GM21528 (cell line): ENCODE results near the gene ELK4.
A peak's percentile ranks its signal among the peaks of the same experiment; 100 is the strongest.

Source experiments
- ATAC-seq: cut with Tn5 transposase; IDR thresholded peaks from one replicate; pipeline ENCODE4 v1.9.1; 2021; ENCODE audit warnings: mild to moderate bottlenecking, moderate library complexity; ENCODE audit not compliant: unreplicated experiment, low FRiP score

ELK4 gene

DNA sequence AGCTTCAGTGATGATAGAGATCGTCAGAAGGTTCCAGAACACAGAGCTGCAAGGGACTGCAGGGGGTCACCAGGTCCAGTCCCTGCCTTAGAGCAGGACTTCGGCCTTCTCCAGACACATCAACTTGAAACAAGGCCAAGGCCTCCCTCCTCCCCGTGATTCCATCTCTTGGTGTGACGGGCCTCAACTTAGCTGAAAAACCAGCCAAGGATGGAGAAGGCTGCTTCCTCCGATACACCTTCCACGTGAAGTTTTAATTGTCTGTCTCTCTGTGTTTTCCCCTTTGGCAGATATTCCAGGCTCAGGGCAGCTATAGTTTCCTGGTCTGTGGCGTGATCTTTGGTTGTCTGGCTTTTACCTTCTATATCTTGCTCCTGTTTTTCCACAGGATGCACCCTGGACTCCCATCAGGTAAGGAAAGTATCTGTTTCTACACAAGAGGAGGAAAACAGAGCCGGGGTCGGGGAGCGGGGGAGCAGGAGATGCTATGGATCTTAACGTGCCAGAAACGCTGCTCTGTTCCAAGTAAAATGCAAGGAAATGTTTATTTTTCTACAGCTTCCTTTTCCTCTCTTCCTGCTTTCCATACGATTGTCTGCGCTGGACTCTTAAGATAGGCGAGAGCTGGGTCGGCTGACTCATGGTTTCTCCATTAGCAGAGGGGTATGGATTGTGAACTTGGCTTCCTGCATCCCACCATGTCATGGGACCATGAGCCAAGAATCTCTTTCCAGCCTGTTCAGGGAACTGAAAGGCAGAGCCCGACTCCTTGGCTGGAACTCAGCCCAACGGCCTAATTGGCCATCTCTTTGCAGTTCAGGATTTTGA lies 32.8 kb downstream of the ELK4 start:
- ATAC-seq: no peak

DNA sequence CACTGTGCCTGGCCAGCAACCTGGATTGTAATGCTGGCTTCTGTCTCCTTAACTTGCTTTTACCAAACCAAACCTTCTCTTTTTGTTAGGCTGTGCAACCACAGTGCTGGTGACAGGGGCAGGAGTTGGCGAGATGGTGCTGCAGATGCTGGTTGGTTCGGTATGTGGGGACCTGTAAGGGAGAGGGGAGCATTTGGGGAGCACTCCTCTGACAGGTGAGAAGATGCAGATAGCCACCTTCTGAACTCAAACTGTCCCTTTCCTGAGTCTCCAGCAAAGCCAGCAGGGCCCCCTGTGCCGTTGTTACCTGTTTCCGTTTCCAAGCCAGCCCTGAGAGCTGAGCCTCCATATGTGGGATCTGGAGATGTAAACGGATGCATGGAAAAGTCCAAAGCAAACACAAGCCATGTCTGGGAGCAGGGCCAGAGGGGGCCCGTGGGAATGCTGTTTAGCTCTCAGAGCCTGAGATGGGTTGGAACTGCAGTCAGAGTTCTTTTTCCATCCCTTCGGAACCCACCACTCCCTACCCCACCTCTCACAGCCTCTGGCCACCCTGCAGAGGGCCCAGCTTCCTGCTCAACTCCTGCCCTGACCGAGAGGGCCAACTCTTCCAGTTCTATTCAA lies 34.0 kb downstream of the ELK4 start:
- no peak for ATAC-seq

DNA sequence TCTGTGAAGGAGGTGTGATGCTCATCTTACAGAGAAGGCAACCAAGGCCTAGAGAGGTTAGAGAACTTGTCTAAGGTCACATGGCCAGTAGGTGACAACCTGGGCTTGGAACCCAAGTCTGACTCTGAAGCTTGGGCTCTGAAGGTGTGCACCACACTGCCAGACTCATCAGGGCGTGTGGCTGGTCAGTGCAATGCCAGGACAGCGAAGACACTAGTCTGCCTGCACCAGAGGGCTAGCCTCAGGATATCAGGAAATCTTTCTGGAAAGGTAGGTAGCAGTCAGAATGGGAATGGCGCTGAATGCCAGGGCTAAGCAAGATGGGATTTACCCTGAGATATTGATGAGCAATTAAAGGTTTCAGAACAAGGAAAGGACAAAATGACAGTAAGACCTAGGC lies 34.9 kb downstream of the ELK4 start:
- ATAC-seq: no peak

DNA sequence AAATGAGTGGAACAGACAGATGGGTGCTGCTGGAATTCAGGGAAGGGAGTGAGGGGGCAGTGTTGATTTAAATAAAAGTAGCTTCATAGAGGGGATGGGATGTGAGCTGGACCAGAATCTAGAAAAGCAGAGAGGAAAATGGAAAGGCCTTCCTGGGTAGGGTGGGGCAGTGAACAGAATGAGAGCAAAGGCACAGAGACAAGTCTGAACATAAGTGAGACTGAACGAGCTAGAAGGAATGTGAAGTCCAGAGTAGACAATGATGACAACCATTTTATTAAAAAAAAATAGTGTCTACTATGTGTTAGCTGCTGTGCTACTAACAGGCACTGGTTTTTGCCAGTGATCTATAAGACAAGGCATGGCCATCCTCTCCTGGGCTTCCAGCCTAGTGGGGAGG lies 36.0 kb downstream of the ELK4 start:
- ATAC-seq: no peak

DNA sequence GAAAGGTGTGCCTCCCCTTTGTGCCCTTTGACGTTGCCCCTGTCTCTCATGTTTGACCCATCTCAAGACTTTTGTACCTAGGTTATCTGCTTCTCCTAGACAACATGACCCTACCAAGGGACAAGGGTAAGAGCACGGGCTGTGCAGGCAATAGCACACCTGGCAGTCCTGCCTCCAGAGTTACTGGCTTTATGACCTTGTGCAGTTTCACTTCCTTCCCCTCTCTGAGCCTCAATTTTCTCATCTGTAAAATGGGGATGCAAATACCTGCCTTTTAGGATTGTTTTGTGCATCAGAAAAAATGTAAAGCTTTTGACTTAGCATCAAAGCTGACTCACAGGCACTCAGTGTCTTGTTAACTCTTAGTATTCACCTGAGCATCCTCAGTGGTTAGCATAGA lies 36.4 kb downstream of the ELK4 start:
- no peak for ATAC-seq

- no peak for ATAC-seq
These were observed 37.0 kb downstream of the ELK4 start for GRCh38 chr1:205594846-205595245.

DNA sequence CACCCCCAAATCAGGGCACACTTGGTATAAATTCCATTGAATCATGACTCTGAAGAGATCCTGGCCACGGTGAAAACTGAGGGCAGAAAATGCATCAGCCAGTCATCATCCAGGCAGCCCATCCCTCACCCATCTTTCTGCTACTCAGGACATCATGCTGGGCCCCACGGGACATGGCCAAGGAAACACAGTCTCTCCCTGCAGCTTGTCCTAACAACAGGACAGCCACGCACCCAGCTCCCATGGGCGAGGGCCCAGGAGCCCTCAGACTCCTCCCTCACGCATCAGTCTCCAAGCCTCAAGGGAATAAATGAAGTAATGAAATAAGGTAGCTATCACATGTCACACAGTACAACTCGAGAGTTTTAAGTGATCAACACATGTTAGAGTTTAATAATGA lies 37.8 kb downstream of the ELK4 start:
- ATAC-seq: no peak

DNA sequence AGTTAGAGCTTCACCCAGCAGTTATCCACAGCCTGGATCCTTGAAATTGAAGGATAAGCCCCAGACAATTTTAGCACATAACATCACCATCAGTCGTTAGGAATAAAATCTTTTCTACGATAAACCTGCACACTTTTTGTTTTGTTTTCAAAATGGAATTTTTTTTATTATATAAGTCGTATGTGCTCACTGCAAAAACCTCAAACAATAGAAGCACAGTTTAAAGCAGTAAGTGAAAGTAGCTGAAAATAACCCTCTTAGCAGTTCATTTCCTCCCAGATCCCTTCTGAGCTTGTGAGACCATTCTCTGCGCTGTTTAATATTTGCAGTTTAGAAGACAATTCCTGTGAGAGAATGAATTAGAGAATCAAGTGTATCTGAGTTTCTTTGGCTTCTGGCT lies 38.3 kb downstream of the ELK4 start:
- ATAC-seq: no peak

DNA sequence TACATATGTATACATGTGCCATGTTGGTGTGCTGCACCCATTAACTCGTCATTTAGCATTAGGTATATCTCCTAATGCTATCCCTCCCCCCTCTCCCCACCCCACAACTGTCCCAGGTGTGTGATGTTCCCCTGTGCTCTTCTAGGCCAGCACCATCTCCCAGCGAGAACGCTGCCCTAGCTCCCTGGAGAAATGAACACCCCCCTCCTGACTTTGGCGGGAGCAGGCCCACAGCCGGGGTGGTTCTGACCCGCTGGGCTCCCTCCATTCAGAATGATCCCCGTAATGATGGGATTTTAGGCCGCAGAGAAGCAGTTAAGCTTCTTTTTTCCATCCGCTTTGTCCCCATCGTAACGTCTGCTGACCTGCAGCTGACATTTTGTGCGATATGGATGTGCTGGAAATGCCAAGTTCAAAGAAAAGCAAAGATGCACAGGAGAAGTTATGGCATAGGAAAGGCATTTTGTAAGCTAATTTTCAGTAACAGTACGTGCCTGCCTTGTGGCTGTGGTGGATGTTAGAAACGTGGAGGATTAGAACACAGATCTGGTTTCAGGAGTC lies 39.3 kb downstream of the ELK4 start:
- ATAC-seq: no peak

- peak; percentile 71 for ATAC-seq
These were observed 40.1 kb downstream of the ELK4 start for GRCh38 chr1:205591522-205592351.

- no peak for ATAC-seq
These were observed 40.9 kb downstream of the ELK4 start for GRCh38 chr1:205590777-205591513.

- ATAC-seq: no peak
These were observed 41.4 kb downstream of the ELK4 start for GRCh38 chr1:205590457-205590768.

- no peak for ATAC-seq
These were observed 42.0 kb downstream of the ELK4 start for GRCh38 chr1:205589618-205590456.

DNA sequence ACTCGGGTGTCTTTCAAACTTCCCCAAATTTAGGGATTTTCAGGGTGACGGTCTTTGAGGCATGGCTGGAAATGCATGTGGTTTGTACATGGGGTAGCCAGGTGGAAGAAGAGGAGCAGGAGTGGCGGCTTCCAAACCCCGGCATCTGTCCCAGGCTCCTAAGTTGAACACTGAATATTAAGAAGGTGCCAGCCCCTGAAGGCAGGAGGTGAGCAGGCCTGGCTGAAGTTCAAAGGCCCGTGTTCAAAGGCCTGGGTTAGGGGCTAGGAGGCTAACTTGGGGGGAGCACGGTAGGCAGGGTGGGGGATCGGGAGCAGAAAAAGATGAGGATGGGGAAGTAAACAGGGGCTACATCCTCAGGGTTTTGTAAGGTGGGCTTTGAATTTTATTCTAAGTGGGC lies 42.8 kb downstream of the ELK4 start:
- ATAC-seq: no peak

GRCh38 chr1:205588636-205589035 lies 43.2 kb downstream of the ELK4 start:
- no peak for ATAC-seq

DNA sequence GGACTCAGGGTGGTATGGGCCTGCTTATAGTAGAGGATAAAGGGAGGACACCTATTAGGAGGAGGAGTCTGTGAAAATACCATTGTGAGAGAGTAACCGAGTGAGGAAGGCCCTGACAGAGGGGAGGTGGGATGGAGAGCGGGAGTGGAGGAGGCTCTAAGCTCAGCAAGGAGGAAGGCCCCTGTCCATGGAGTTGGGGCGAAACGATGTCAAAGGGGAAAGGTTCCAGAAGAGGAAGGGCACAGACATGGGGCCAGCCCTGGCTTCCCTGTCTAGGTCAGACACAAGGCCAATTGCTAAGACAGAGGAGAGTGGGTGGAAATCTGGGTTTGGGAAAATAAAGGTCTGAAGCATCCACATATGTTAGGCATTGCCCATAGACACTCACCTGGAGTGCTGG lies 44.2 kb downstream of the ELK4 start:
- no peak for ATAC-seq

DNA sequence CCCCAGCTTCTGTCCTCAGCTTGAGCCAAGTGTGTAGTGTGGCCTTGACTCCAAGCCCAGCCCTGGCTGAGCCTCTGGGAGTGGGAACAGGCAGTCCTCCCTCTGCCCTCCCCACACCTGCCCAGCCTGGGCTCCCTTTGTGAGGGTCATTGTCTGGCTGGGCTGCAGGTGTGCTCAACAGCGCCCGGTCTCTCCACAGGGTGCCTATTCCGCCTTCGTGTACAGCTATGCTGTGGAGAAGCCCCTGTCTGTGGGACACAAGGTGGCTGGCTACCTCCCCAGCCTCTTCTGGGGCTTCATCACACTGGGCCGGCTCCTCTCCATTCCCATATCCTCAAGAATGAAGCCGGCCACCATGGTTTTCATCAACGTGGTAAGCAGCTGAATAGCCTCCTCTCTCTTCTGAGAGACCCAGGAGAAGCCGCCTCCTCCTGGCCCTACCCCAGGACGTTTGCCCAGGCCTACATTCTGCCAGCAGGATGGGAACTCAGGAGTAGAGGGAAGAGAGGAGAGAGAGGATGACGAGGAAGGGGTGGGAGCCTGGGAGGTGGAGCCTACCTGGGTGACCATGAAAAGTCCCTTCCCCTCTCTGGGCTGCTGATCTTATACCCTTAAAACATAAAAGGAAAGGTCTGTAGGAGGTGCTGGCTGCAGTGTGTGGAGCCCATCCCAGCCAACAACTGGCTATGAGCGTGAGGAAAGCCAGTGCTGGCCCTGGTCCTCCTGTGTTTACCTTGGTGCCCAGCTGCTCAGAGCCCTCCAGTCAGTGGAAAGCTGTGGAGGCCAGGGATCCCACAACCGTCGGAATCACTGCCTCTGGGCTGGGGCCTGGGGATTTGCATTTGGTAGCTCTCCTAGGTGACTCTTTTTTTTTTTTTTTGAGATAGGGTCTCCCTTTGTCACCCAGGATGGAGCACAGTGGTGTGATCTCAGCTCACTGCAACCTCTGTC lies 45.7 kb downstream of the ELK4 start:
- ATAC-seq: no peak

GRCh38 chr1:205585169-205585834 lies 46.5 kb downstream of the ELK4 start:
- ATAC-seq: no peak
